Left colon (tissue), 2 donors: ENCODE measurements around the gene RAET1L. TPM values are rescaled to one million over a fixed set of nuclear protein-coding genes. Genes with fewer than 3 reads are reported as not detected.
"Not testable (repeated sequence)": the region's sequence is repeated elsewhere in the genome, so short reads cannot be mapped to it uniquely, and the experiment has no call there.

Source experiments
- ATAC-seq: fragments of 200-7000 bp; cut with Tn5 transposase; one replicate; pipeline ENCODE4 v1.9.1; 2020; ENCODE audit warnings: mild to moderate bottlenecking, moderate library complexity
- DNase-seq, 2 donors: peaks; one replicate each; pipeline ENCODE4 v3.0.0-alpha.2; 2020
- intact Hi-C, 2 donors: fragments of 100-400 bp; cut with DNase I in 1 of 2; cut with micrococcal nuclease in 1 of 2; formaldehyde crosslinking; loops; one replicate each; pipeline versions ENCODE4 v1.11.2 to v1.14.0; 2022; cut with DNase I, micrococcal nuclease
- long read RNA-seq: library from polyadenylated mRNA; unstranded; transcript quantifications from one replicate; pipeline ENCODE4 v2.0.0, GENCODE V29; 2021
- total RNA-seq, 2 donors: library from RNA; stranded (reverse); fragmentation: NEBNext Ultra II Directional; extraction: Animal tissue kit (Norgen Biotek cat#: 25700); gene quantifications; one replicate each; pipeline ENCODE4 v1.2.1, GENCODE V29; 2021
- donor health status: DM: no; HTN: no; CAD: no.
- donor health status: DM: yes; HTN: yes; CAD: no.

Gene RAET1L, protein sequence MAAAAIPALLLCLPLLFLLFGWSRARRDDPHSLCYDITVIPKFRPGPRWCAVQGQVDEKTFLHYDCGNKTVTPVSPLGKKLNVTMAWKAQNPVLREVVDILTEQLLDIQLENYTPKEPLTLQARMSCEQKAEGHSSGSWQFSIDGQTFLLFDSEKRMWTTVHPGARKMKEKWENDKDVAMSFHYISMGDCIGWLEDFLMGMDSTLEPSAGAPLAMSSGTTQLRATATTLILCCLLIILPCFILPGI
- total RNA-seq = not detected
- long read RNA-seq = 0 reads

DNA sequence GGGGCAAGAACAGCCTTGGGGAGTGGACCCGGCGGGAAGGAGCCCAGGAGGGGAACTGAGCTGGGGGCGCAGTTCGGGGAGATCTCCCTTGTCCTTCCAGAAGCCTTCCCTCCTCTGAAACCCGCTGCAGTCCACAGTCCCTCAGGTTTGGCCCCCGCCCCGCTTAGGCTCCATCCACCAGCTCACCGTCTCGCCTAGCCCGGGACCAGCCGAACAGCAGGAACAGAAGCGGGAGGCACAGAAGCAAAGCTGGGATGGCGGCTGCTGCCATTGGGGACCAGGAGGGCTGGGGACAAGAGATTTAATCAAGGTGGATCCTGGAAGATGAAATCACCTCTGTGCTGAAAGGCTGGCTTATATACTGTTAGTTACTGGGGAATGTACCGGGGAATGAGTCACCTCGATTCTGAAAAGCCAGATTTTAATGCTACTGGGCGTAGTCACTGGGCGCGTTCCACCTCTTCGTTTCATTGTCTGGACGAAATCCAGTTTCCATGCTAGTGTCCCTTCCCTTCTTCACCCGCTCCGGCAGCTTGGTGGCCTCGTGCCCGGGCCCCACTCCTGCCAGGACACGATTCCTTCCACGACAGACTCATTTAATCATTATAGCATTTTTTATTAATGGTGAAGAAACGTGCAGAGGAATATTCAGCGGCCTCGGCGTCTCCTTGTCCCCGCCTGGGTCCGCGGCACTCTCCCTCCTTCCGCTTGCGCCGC is at the start of gene RAET1L:
Gene RAET1L, minus strand, starts transcription at position 332 of the 717 bp plus-strand sequence. Its CDS starts 61 bp downstream, at position 271.
- ATAC-seq = peak; percentile 89
- DNase-seq = peak; percentile 54 to 58
- intact Hi-C loops = no loop called here

DNA sequence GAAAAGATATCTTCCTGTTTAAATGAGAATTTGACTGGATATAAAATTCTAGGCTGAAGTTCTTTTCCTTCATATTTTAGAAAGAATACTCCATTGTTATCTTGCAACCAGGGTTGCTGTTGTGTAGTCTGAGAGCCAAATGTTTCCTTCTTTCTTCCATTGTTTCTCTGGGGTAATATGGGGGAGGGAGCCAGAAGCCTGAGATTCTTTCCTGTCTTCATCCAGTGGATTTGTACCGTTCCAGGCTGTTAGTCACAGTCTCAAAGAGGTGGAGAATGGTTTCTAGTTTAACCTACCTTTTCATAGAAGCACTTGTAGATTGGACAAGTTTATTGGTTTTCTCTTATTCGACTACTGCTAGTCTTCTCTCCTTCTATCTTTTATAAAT is 49.7 kb upstream of the RAET1L start:
- intact Hi-C loops = no loop called here
- ATAC-seq = no peak
- DNase-seq = no peak

- not testable (repeated sequence) for DNase-seq, ATAC-seq
- intact Hi-C loops = loop anchor here in 1 of 2 donors (5.0 kb wide), 1 partner anchor 743 kb away; no protein-coding TSS in a partner anchor
These were observed 49.2 kb upstream of the RAET1L start for GRCh38 chr6:150074396-150075033.

- intact Hi-C loops = loop anchor here in 1 of 2 donors (5.0 kb wide), 1 partner anchor 745 kb away; no protein-coding TSS in a partner anchor
- ATAC-seq (peak; percentile 83), DNase-seq (peak; percentile 92 to 96)
These were observed 46.9 kb upstream of the RAET1L start for GRCh38 chr6:150072201-150072600.

GRCh38 chr6:150070236-150070818 is 45.0 kb upstream of the RAET1L start:
- no peak for DNase-seq
- intact Hi-C loops = loop anchor here in 1 of 2 donors (5.0 kb wide), 1 partner anchor 747 kb away; no protein-coding TSS in a partner anchor
- ATAC-seq = no peak

DNA sequence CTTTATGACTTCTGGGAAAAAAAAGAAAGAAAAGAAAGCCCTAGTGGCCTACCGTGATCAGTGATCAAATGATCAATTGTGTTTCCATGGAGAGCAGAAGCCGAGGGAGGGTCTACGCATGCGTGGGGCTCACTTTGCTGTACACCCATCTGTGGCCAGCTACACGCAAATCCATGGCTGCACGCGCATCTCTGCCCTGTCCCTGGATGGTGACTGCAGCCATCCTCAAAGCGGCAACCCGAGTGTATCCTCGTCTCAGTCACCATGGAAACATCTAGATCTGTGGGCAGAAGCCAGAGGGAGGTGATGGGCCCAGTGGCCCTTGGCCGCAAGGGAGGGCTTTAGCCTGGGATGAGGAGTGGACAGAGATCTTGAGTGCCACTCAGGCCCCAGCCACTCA is 44.4 kb upstream of the RAET1L start:
- DNase-seq = peak; percentile 57 to 62
- ATAC-seq = peak; percentile 12
- intact Hi-C loops = loop anchor here in 1 of 2 donors (5.0 kb wide), 1 partner anchor 748 kb away; no protein-coding TSS in a partner anchor

DNA sequence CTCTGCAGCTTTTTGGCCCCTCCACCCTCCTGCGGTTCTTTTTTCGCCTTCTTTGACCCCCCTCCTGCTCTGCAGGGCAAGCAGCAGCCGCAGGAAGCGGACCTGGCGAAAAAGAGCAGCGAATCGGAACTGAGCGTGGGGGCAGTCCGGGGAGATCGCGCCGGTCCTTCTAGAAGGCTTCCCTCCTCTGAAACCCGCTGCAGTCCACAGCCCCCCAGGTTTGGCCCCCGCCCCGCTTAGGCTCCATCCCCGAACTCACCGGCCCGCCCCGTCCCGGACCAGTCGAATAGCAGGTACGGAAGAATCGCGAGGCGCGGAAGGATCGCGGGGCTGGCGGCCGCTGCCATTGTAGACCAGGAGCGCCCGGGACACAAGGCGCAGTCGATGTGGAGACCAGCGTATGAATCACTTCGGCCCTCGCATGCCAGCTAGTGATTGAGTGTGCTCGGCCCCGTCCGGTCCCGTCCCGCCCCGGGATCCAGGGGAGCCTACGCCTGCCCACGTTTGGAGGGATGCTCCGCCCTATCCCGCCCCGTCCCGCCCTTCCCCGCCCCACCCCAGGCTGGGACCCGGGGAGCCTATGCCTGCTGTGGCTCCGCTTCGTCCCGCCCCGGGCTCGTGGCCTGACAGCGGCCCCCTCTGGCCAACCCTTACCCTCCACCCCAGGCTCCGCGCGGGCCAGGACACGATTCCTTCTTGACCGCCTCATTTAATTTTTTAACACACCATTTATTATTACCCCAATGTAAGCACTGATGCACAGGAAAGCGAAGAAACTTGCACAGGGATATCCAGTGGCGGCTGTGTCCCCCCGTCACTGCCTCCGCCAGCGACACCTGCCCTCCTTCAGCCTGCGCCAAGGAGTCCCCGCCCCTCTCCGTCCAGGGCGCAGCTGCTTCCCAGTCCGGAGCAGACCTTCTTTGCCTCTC is 43.7 kb upstream of the RAET1L start, which contains the start of gene ULBP3:
Gene ULBP3, minus strand, starts transcription at position 402 of the 929 bp plus-strand sequence. Its CDS starts 55 bp downstream, at position 347.
- intact Hi-C loops = no loop called here
- peak; percentile 79 for ATAC-seq
- DNase-seq = peak; percentile 89 to 90

- DNase-seq = no peak
- intact Hi-C loops = no loop called here
- no peak for ATAC-seq
These were observed 42.8 kb upstream of the RAET1L start for GRCh38 chr6:150068151-150068550.

DNA sequence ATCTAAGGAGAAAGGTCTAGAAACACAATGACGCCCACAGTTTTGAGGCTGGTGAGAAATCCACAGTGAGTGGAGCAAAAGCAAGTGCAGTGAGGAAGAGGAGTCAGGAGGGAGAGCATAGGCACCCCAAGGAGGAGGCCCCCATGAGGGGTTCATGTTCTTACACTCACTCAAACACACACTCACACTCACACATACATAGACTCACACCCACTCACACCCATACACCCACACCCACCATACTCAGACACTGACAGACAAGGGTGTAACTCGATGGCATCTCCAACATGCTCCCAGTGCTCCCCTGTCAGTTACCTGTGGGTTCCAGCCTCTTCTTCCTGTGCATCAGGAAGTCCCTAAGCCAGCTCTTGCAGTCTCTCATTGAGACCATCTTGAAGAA is 39.8 kb upstream of the RAET1L start:
- ATAC-seq (no peak), DNase-seq (no peak)
- intact Hi-C loops = no loop called here

GRCh38 chr6:150063640-150064039 is 38.3 kb upstream of the RAET1L start:
- intact Hi-C loops = no loop called here
- DNase-seq (no peak), ATAC-seq (no peak)

DNA sequence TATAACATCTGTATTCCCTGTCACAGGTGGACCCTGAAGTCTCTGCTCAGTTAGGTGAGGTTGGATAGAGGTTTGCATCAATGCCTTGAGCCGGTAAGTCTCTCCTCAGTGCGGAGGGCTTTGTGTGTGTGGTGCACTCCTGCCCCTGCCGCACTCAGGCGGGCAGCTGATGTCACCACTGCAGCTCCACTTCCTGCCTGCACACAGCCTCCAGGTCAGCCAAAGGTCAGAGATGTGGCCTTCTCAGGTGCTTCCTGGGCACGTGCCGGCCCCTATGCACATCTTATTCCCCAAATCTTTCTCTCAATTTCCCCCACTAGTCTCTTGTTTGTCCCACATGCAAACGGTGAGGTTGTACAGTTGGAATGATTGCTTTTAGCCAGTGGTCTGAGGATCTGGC is 34.6 kb upstream of the RAET1L start:
- ATAC-seq, intact Hi-C loops, DNase-seq: not testable (repeated sequence)

- ATAC-seq = no peak
- intact Hi-C loops = no loop called here
- no peak for DNase-seq
These were observed 33.7 kb upstream of the RAET1L start for GRCh38 chr6:150058986-150059385.

GRCh38 chr6:150058231-150058792 is 33.0 kb upstream of the RAET1L start:
- DNase-seq (no peak), ATAC-seq (no peak)
- intact Hi-C loops = no loop called here

DNA sequence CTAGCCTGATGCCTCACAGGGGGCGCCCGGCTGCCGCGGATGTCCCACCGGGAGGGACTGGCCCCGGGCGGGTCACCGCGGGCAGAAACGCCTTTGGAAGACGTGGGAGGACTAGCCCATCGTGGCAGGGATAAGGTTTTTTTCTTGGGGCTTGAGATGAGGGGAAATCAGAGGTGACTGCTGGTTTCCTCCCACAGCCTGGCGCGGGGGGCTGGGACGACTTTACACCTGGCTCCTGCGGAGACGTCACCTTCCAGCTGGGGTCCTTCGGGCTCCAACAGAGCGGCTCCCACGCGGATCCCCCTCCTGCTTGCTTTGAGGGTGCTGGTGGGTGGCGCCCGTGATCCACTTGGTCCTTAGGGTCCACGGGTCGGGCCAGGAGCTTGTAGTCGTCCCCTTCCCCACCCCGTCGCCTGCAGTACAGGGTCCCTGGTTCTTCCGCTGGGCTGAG is 32.2 kb upstream of the RAET1L start:
- intact Hi-C loops = no loop called here
- ATAC-seq (no peak), DNase-seq (no peak)

- no peak for ATAC-seq
- no peak for DNase-seq
- intact Hi-C loops = no loop called here
These were observed 31.6 kb upstream of the RAET1L start for GRCh38 chr6:150056916-150057315.

GRCh38 chr6:150056156-150056555 is 30.8 kb upstream of the RAET1L start:
- DNase-seq (no peak), ATAC-seq (no peak)
- intact Hi-C loops = no loop called here

- intact Hi-C loops = no loop called here
- DNase-seq = no peak
- no peak for ATAC-seq
These were observed 29.8 kb upstream of the RAET1L start for GRCh38 chr6:150055131-150055530.

DNA sequence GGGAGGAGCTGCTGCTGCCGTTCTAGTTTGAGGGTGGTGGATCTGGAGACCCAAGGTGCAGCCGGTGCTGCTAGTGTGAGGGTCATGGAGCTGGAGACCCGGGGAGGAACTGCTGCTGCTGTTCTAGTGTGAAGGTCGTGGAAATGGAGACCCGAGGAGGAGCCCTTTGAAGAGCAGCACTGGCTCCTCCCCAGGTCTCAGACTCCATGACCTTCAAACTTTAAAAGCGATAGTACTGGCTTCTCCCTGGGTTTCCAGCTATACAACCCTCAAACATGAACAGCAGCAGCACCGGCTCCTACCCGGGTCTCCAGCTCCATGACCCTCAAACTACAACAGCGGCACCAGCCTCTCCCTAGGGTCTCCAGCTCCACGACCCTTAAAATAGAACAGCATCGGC is 28.1 kb upstream of the RAET1L start:
- ATAC-seq (no peak), DNase-seq (no peak)
- intact Hi-C loops = no loop called here
